Trophoblast cell (in vitro differentiated cells and primary cell): ENCODE measurements around the gene SLC2A14.
"Not testable (repeated sequence)": the region's sequence is repeated elsewhere in the genome, so short reads cannot be mapped to it uniquely, and the experiment has no call there.

Source experiments
- DNase-seq, 2 donors: peaks; one replicate each; pipeline ENCODE4 v3.0.0-alpha.2; 2016
- H2AFZ ChIP-seq: 2 replicates; pipeline ENCODE4 v1.6.1; 2013; ENCODE audit warnings: low read length, moderate library complexity, mild to moderate bottlenecking; ENCODE audit not compliant: insufficient read depth, poor library complexity
- H2AK5ac ChIP-seq: 2 replicates; pipeline ENCODE4 v1.6.1; 2013; ENCODE audit warnings: mild to moderate bottlenecking, low read length
- H2BK120ac ChIP-seq: 2 replicates; pipeline ENCODE4 v1.6.1; 2013; ENCODE audit warnings: low read length, mild to moderate bottlenecking, moderate library complexity; ENCODE audit not compliant: insufficient read depth, poor library complexity
- H2BK12ac ChIP-seq: 2 replicates; pipeline ENCODE4 v1.6.1; 2013; ENCODE audit warnings: mild to moderate bottlenecking, low read length, moderate library complexity
- H2BK5ac ChIP-seq: 2 replicates; pipeline ENCODE4 v1.6.1; 2013; ENCODE audit warnings: low read length, low read depth, moderate library complexity, mild to moderate bottlenecking; ENCODE audit not compliant: poor library complexity
- H3K14ac ChIP-seq: 2 replicates; pipeline ENCODE4 v1.6.1; 2013; ENCODE audit warnings: mild to moderate bottlenecking, low read length
- H3K18ac ChIP-seq: 2 replicates; pipeline ENCODE4 v1.6.1; 2013; ENCODE audit warnings: mild to moderate bottlenecking, low read length
- H3K23ac ChIP-seq: 2 replicates; pipeline ENCODE4 v1.6.1; 2013; ENCODE audit warnings: low read length
- H3K27ac ChIP-seq: 2 replicates; pipeline ENCODE4 v1.5.1; 2013; ENCODE audit warnings: low read depth, mild to moderate bottlenecking, inconsistent platforms, low read length, moderate library complexity
- H3K27me3 ChIP-seq: 2 replicates; pipeline ENCODE4 v1.6.1; 2013; ENCODE audit warnings: inconsistent platforms, mild to moderate bottlenecking, low read length, moderate library complexity; ENCODE audit not compliant: insufficient read depth
- H3K36me3 ChIP-seq, 2 experiments: 1 replicate in 1 of 2; 2 replicates in 1 of 2; pipeline ENCODE4 v1.6.1; 2013; ENCODE audit warnings: low read length in 2 of 2, mild to moderate bottlenecking in 2 of 2, moderate library complexity in 1 of 2; ENCODE audit not compliant: insufficient read depth in 2 of 2, control insufficient read depth in 1 of 2
- H3K4ac ChIP-seq: 2 replicates; pipeline ENCODE4 v1.6.1; 2013; ENCODE audit warnings: low read depth, mild to moderate bottlenecking, low read length, moderate library complexity
- H3K4me1 ChIP-seq, 2 experiments: 1 replicate in 1 of 2; 2 replicates in 1 of 2; pipeline ENCODE4 v1.6.1; 2013; ENCODE audit warnings: low read length in 2 of 2, mild to moderate bottlenecking in 2 of 2, moderate library complexity in 1 of 2; ENCODE audit not compliant: insufficient read depth in 2 of 2, control insufficient read depth in 1 of 2
- H3K4me2 ChIP-seq: 2 replicates; pipeline ENCODE4 v1.6.1; 2013; ENCODE audit warnings: inconsistent platforms, mild to moderate bottlenecking, low read length, moderate library complexity
- H3K4me3 ChIP-seq: 2 replicates; pipeline ENCODE4 v1.5.1; 2013; ENCODE audit warnings: mild to moderate bottlenecking, low read depth, low read length, inconsistent platforms
- H3K79me1 ChIP-seq: one replicate; pipeline ENCODE4 v1.6.1; 2013; ENCODE audit warnings: low read length
- H3K79me2 ChIP-seq: 2 replicates; pipeline ENCODE4 v1.6.1; 2013; ENCODE audit warnings: low read length, mild to moderate bottlenecking; ENCODE audit not compliant: control insufficient read depth, insufficient read depth, poor library complexity
- H3K9ac ChIP-seq: 2 replicates; pipeline ENCODE4 v1.6.1; 2013; ENCODE audit warnings: mild to moderate bottlenecking, low read length
- H3K9me3 ChIP-seq: 2 replicates; pipeline ENCODE4 v1.6.1; 2013; ENCODE audit warnings: low read depth, mild to moderate bottlenecking, control low read depth, inconsistent platforms, low read length; ENCODE audit not compliant: insufficient read depth
- H4K12ac ChIP-seq: 2 replicates; pipeline ENCODE4 v1.6.1; 2013; ENCODE audit warnings: low read depth, mild to moderate bottlenecking, low read length, moderate library complexity
- H4K8ac ChIP-seq: 2 replicates; pipeline ENCODE4 v1.6.1; 2013; ENCODE audit warnings: low read depth, mild to moderate bottlenecking, low read length, moderate library complexity
- H4K91ac ChIP-seq: one replicate; pipeline ENCODE4 v1.6.1; 2013; ENCODE audit warnings: low read depth, mild to moderate bottlenecking, low read length, moderate library complexity
- WGBS: extraction: QIAGEN DNeasy Blood & Tissue Kit; methylation state at CpG from one replicate; pipeline ENCODE4 v1.1.7; 2013; ENCODE audit warnings: missing lambda C conversion rate; ENCODE audit not compliant: insufficient read length, insufficient coverage; ENCODE audit errors: extremely low coverage; 5-methylcytosine and 5-hydroxymethylcytosine counted together

Gene SLC2A14

GRCh38 chr12:7906303-7906702 is 33.6 kb upstream of the SLC2A14 start:
- H4K12ac ChIP-seq: not testable (repeated sequence)

GRCh38 chr12:7905600-7906125 is 32.9 kb upstream of the SLC2A14 start:
- not testable (repeated sequence) for H2BK120ac ChIP-seq, H3K36me3 ChIP-seq, H4K91ac ChIP-seq, H4K8ac ChIP-seq, H3K4me2 ChIP-seq, H3K27me3 ChIP-seq, H3K4me3 ChIP-seq, H3K9ac ChIP-seq, H3K4me1 ChIP-seq, H4K12ac ChIP-seq, H3K79me1 ChIP-seq, DNase-seq, H2BK5ac ChIP-seq, H3K9me3 ChIP-seq, H2AK5ac ChIP-seq, H3K27ac ChIP-seq, H2BK12ac ChIP-seq, H3K18ac ChIP-seq, H3K4ac ChIP-seq, H2AFZ ChIP-seq, H3K79me2 ChIP-seq, H3K23ac ChIP-seq, H3K14ac ChIP-seq
- WGBS: no CpG with 5 or more reads among the region's 5 CpGs

More at GRCh38 chr12:7906303-7906702, 33.6 kb upstream of the SLC2A14 start:
- not testable (repeated sequence) for H2BK12ac ChIP-seq, H3K4me3 ChIP-seq, H4K8ac ChIP-seq, H3K79me2 ChIP-seq, H3K79me1 ChIP-seq, H3K4me1 ChIP-seq, H3K9ac ChIP-seq, H3K27me3 ChIP-seq, H2AFZ ChIP-seq, H3K23ac ChIP-seq, H3K9me3 ChIP-seq, H2BK120ac ChIP-seq, H2BK5ac ChIP-seq, H2AK5ac ChIP-seq, H3K4me2 ChIP-seq, H3K36me3 ChIP-seq, H3K18ac ChIP-seq, H3K4ac ChIP-seq, H3K14ac ChIP-seq
- peak; percentile 37 to 74 for DNase-seq
- WGBS: no CpG with 5 or more reads among the region's 4 CpGs
- H4K91ac ChIP-seq: peak overlapping the region; percentile 20
- H3K27ac ChIP-seq: peak overlapping the region; percentile 37

GRCh38 chr12:7905071-7905470 is 32.4 kb upstream of the SLC2A14 start:
- no peak overlapping the region for H3K27ac ChIP-seq
- H3K79me1 ChIP-seq: peaks cover 1% of the 10 kb centered on the region
- H3K4ac ChIP-seq: no peak overlapping the region
- H4K8ac ChIP-seq: no peak overlapping the region
- H3K9ac ChIP-seq: no peak overlapping the region
- H4K91ac ChIP-seq: no peak overlapping the region
- no peak overlapping the region for H2BK12ac ChIP-seq
- H3K27me3 ChIP-seq: no peaks in the 10 kb centered on the region
- H3K36me3 ChIP-seq: no peaks in the 10 kb centered on the region
- no peak overlapping the region for H2BK120ac ChIP-seq
- no peaks in the 10 kb centered on the region for H3K9me3 ChIP-seq
- DNase-seq: no peak
- no peak overlapping the region for H3K14ac ChIP-seq
- no peak overlapping the region for H3K4me2 ChIP-seq
- H2BK5ac ChIP-seq: no peak overlapping the region
- no peak overlapping the region for H4K12ac ChIP-seq
- no peaks in the 10 kb centered on the region for H3K79me2 ChIP-seq
- no CpG with 5 or more reads among the region's 1 CpG for WGBS
- H2AFZ ChIP-seq: no peak overlapping the region
- no peak overlapping the region for H3K23ac ChIP-seq
- H3K4me1 ChIP-seq: no peaks in the 10 kb centered on the region
- H3K18ac ChIP-seq: no peak overlapping the region
- H3K4me3 ChIP-seq: no peak overlapping the region
- no peak overlapping the region for H2AK5ac ChIP-seq

GRCh38 chr12:7902416-7902815 is 29.7 kb upstream of the SLC2A14 start:
- not testable (repeated sequence) for H3K9ac ChIP-seq

More at GRCh38 chr12:7902416-7902815, 29.7 kb upstream of the SLC2A14 start:
- H2AK5ac ChIP-seq, H2AFZ ChIP-seq, DNase-seq, H3K36me3 ChIP-seq, H4K8ac ChIP-seq, H3K79me2 ChIP-seq, H3K4me3 ChIP-seq, H3K27ac ChIP-seq, H3K18ac ChIP-seq, H3K4ac ChIP-seq, H2BK120ac ChIP-seq, H3K27me3 ChIP-seq, H2BK5ac ChIP-seq, H3K4me1 ChIP-seq, H3K23ac ChIP-seq, H3K14ac ChIP-seq, H4K91ac ChIP-seq, H3K79me1 ChIP-seq, H4K12ac ChIP-seq, H3K9me3 ChIP-seq, H3K4me2 ChIP-seq, H2BK12ac ChIP-seq: not testable (repeated sequence)
- no CpG with 5 or more reads among the region's 8 CpGs for WGBS
